Measurements from ENCODE around the gene PLA2G4B. TPM values are rescaled to one million over a fixed set of nuclear protein-coding genes. Genes with fewer than 3 reads are reported as not detected.

The PLA2G4B gene
- total RNA-seq, 1 experiment from 2014 or later, result 4.1 TPM

GRCh38 chr15:41879321-41879845 is 40.7 kb downstream of the PLA2G4B start:
- intact Hi-C loops (cut with micrococcal nuclease; ENCODE audit: unreplicated experiment), result no loop called here
- Mint-ChIP-seq H3K4me3 (ENCODE audit: low read depth, unreplicated experiment) (no peak overlapping the region), H3K9me3 (ENCODE audit: low read depth, unreplicated experiment) (no peaks in the 10 kb centered on the region), H3K27ac (ENCODE audit: unreplicated experiment) (no peak overlapping the region), H3K4me1 (ENCODE audit: low read depth, unreplicated experiment) (no peaks in the 10 kb centered on the region), H3K36me3 (ENCODE audit: insufficient read depth, unreplicated experiment) (no peaks in the 10 kb centered on the region), H3K27me3 (ENCODE audit: unreplicated experiment) (peaks cover 15% of the 10 kb centered on the region)
- no peak for DNase-seq
- BruUV-seq (replicated peaks), result no TSS peak
- CTCF ChIA-PET, result no interaction called here
- TF ChIP-seq, protein P1, sequence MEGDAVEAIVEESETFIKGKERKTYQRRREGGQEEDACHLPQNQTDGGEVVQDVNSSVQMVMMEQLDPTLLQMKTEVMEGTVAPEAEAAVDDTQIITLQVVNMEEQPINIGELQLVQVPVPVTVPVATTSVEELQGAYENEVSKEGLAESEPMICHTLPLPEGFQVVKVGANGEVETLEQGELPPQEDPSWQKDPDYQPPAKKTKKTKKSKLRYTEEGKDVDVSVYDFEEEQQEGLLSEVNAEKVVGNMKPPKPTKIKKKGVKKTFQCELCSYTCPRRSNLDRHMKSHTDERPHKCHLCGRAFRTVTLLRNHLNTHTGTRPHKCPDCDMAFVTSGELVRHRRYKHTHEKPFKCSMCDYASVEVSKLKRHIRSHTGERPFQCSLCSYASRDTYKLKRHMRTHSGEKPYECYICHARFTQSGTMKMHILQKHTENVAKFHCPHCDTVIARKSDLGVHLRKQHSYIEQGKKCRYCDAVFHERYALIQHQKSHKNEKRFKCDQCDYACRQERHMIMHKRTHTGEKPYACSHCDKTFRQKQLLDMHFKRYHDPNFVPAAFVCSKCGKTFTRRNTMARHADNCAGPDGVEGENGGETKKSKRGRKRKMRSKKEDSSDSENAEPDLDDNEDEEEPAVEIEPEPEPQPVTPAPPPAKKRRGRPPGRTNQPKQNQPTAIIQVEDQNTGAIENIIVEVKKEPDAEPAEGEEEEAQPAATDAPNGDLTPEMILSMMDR (IDR thresholded peaks at IDR 0.05; ENCODE audit: unreplicated experiment), result no peak

DNA sequence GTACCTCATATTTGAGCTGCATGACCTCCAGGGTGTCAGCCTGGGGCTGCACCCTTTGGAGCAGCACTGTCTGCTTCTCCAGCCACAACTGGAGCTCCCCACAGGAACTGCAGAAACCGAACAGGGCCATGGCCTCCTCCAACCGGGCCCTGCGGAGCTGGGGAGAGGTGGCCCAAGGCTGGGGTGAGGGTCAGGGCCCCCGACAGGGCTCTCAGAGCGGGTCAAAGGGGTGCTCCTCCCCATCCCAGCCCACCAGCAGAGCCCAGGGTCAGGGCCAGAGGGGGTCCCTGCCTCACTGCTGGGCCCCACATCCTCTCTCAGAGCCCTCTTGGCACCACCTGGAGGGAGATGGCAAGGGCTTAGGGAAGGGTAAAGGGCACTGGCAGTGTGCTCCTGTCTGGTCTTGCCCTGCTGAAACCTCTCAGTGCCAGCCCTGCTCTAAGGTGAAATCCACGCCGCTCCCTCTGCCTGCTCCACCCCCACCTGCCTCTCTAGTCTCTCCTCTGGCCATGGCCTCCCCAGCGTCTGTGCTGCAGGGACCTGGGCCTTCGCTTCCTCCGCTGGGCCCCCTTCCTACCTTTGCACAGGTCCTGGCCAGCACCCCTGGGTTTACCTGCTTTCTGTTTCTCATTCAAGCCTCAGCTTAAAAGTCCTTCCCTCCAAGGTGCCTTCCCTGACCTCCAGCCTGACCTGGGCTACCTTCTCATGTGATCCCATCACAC is 41.7 kb downstream of the PLA2G4B start:
- H3K4me1 Mint-ChIP-seq (ENCODE audit: low read depth, unreplicated experiment), result no peaks in the 10 kb centered on the region
- intact Hi-C loops (cut with micrococcal nuclease; ENCODE audit: unreplicated experiment), result no loop called here
- no peak overlapping the region for H3K4me3 Mint-ChIP-seq (ENCODE audit: low read depth, unreplicated experiment)
- no peaks in the 10 kb centered on the region for H3K36me3 Mint-ChIP-seq (ENCODE audit: insufficient read depth, unreplicated experiment)
- CTCF ChIA-PET, result no interaction called here
- peaks cover 6% of the 10 kb centered on the region for H3K27me3 Mint-ChIP-seq (ENCODE audit: unreplicated experiment)
- H3K9me3 Mint-ChIP-seq (ENCODE audit: low read depth, unreplicated experiment), result no peaks in the 10 kb centered on the region
- no TSS peak for BruUV-seq (replicated peaks)
- no peak for DNase-seq
- TF ChIP-seq, protein P1 (IDR thresholded peaks at IDR 0.05; ENCODE audit: unreplicated experiment), result no peak
- H3K27ac Mint-ChIP-seq (ENCODE audit: unreplicated experiment), result no peak overlapping the region

- BruUV-seq (replicated peaks), result no TSS peak
- TF ChIP-seq, protein P1 (IDR thresholded peaks at IDR 0.05; ENCODE audit: unreplicated experiment), result no peak
- H3K9me3 Mint-ChIP-seq (ENCODE audit: low read depth, unreplicated experiment), result no peaks in the 10 kb centered on the region
- H3K36me3 Mint-ChIP-seq (ENCODE audit: insufficient read depth, unreplicated experiment), result no peaks in the 10 kb centered on the region
- DNase-seq, result no peak
- no peak overlapping the region for H3K27ac Mint-ChIP-seq (ENCODE audit: unreplicated experiment)
- H3K4me1 Mint-ChIP-seq (ENCODE audit: low read depth, unreplicated experiment), result no peaks in the 10 kb centered on the region
- no peak overlapping the region for H3K4me3 Mint-ChIP-seq (ENCODE audit: low read depth, unreplicated experiment)
- intact Hi-C loops (cut with micrococcal nuclease; ENCODE audit: unreplicated experiment), result no loop called here
- CTCF ChIA-PET, result no interaction called here
- H3K27me3 Mint-ChIP-seq (ENCODE audit: unreplicated experiment), result no peaks in the 10 kb centered on the region
Measured at GRCh38 chr15:41881086-41881485, 42.4 kb downstream of the PLA2G4B start.

GRCh38 chr15:41881550-41881919 is 42.9 kb downstream of the PLA2G4B start:
- no peak overlapping the region for H3K27ac Mint-ChIP-seq (ENCODE audit: unreplicated experiment)
- intact Hi-C loops (cut with micrococcal nuclease; ENCODE audit: unreplicated experiment), result no loop called here
- no peaks in the 10 kb centered on the region for H3K36me3 Mint-ChIP-seq (ENCODE audit: insufficient read depth, unreplicated experiment)
- no peaks in the 10 kb centered on the region for H3K4me1 Mint-ChIP-seq (ENCODE audit: low read depth, unreplicated experiment)
- no TSS peak for BruUV-seq (replicated peaks)
- no peak for DNase-seq
- CTCF ChIA-PET, result no interaction called here
- no peak overlapping the region for H3K4me3 Mint-ChIP-seq (ENCODE audit: low read depth, unreplicated experiment)
- no peaks in the 10 kb centered on the region for H3K9me3 Mint-ChIP-seq (ENCODE audit: low read depth, unreplicated experiment)
- TF ChIP-seq, protein P1 (IDR thresholded peaks at IDR 0.05; ENCODE audit: unreplicated experiment), result no peak
- no peaks in the 10 kb centered on the region for H3K27me3 Mint-ChIP-seq (ENCODE audit: unreplicated experiment)
